ENCODE data around the gene MBD3.

DNA sequence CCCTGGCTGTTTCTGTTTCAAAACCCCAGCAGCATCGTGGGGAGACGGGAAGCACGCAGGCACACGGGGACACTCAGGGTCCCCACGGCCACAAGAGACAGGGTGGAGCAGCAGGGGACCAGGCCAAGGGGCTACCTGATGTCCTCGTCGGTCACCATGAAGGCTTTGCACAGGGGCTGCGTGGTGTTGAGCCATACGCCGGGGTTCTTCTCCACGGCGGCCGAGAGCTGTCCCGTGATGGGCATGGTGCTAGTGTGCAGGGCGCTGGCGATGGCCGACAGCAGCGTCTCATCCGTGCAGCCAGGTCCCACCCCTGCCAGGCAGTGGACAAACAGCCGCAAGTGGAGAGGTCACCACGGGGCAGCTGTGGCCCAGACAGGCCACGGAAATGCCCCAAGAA lies 11.7 kb downstream of the MBD3 start:
- TF ChIP-seq EZH2phosphoT487 (IDR thresholded peaks at IDR 0.05; ENCODE audit: insufficient read depth, low read depth) (no peak), EZH2 (IDR thresholded peaks at IDR 0.05; ENCODE audit: insufficient read depth, poor library complexity, severe bottlenecking) (no peak)

All from GM23248 (cell line).